ENCODE data around the gene FAM217A. TPM values are rescaled to one million over a fixed set of nuclear protein-coding genes. Genes with fewer than 3 reads are reported as not detected.
"Not testable (repeated sequence)": the region's sequence is repeated elsewhere in the genome, so short reads cannot be mapped to it uniquely, and the experiment has no call there.

The FAM217A gene
- total RNA-seq, 4 donors from 2014 or later, result not detected

- DNase-seq, result no peak
- intact Hi-C loops (cut with DNase I), result no loop called here
- TF ChIP-seq CTCF (IDR thresholded peaks at IDR 0.05), result no peak
- no peak overlapping the region for H3K4me3 ChIP-seq
- H3K27me3 ChIP-seq, result no peaks in the 10 kb centered on the region
- H3K27ac ChIP-seq, result no peak overlapping the region
- H3K4me1 ChIP-seq, result no peaks in the 10 kb centered on the region
- no peaks in the 10 kb centered on the region for H3K9me3 ChIP-seq
- 44 to 50% methylated on average over 1 of the region's 1 CpG for WGBS, 2 donors
- peaks cover 3 to 100% (median 37%) of the 10 kb centered on the region in 3 donors for H3K36me3 ChIP-seq
Measured at GRCh38 chr6:4124351-4124750, 45.4 kb upstream of the FAM217A start.

- H3K4me3 ChIP-seq, result no peak overlapping the region
- no peaks in the 10 kb centered on the region for H3K4me1 ChIP-seq
- H3K27ac ChIP-seq, result no peak overlapping the region
- no peaks in the 10 kb centered on the region for H3K27me3 ChIP-seq
- TF ChIP-seq POLR2A (IDR thresholded peaks at IDR 0.05) (no peak), CTCF (IDR thresholded peaks at IDR 0.05) (no peak)
- 67 to 86% methylated on average over 2 to 4 of the region's 4 CpGs for WGBS, 2 donors
- peaks cover 3 to 68% (median 17%) of the 10 kb centered on the region in 3 donors for H3K36me3 ChIP-seq
- no peak for DNase-seq
- intact Hi-C loops (cut with DNase I), result no loop called here
- no peaks in the 10 kb centered on the region for H3K9me3 ChIP-seq
Measured at GRCh38 chr6:4115741-4116140, 36.8 kb upstream of the FAM217A start.

- Histone ChIP-seq H3K36me3 (peaks cover 0 to 52% (median 4%) of the 10 kb centered on the region in 3 donors), H3K27me3 (no peaks in the 10 kb centered on the region), H3K9me3 (no peaks in the 10 kb centered on the region), H3K27ac (no peak overlapping the region), H3K4me1 (peaks cover 0 to 6% (median 0%) of the 10 kb centered on the region in 3 donors), H3K4me3 (no peak overlapping the region)
- TF ChIP-seq POLR2A (IDR thresholded peaks at IDR 0.05) (no peak), CTCF (IDR thresholded peaks at IDR 0.05) (no peak)
- DNase-seq, result no peak
- intact Hi-C loops (cut with DNase I), result no loop called here
- 94 to 98% methylated on average over 3 of the region's 3 CpGs for WGBS, 2 donors
Measured at GRCh38 chr6:4114123-4114522, 35.2 kb upstream of the FAM217A start.

- no peaks in the 10 kb centered on the region for H3K27me3 ChIP-seq
- no peaks in the 10 kb centered on the region for H3K9me3 ChIP-seq
- H3K27ac ChIP-seq, result no peak overlapping the region
- peaks cover 0 to 47% (median 4%) of the 10 kb centered on the region in 3 donors for H3K36me3 ChIP-seq
- no peak for TF ChIP-seq CTCF (IDR thresholded peaks at IDR 0.05)
- no peak for TF ChIP-seq POLR2A (IDR thresholded peaks at IDR 0.05)
- DNase-seq, result no peak
- peaks cover 0 to 6% (median 0%) of the 10 kb centered on the region in 3 donors for H3K4me1 ChIP-seq
- intact Hi-C loops (cut with DNase I), result no loop called here
- no peak overlapping the region for H3K4me3 ChIP-seq
Measured at GRCh38 chr6:4113649-4114048, 34.7 kb upstream of the FAM217A start.

GRCh38 chr6:4112366-4112765, 33.4 kb upstream of the FAM217A start:
- Histone ChIP-seq H3K27ac (no peak overlapping the region), H3K9me3 (no peaks in the 10 kb centered on the region), H3K4me1 (peaks cover 0 to 6% (median 0%) of the 10 kb centered on the region in 3 donors), H3K4me3 (no peak overlapping the region), H3K36me3 (peaks cover 0 to 34% (median 4%) of the 10 kb centered on the region in 3 donors), H3K27me3 (no peaks in the 10 kb centered on the region)
- 81 to 94% methylated on average over 3 of the region's 3 CpGs for WGBS, 2 donors
- intact Hi-C loops (cut with DNase I), result no loop called here
- TF ChIP-seq CTCF (IDR thresholded peaks at IDR 0.05), result no peak
- no peak for TF ChIP-seq POLR2A (IDR thresholded peaks at IDR 0.05)
- no peak for DNase-seq

GRCh38 chr6:4109363-4109815, 30.5 kb upstream of the FAM217A start:
- H3K36me3 ChIP-seq; H3K9me3 ChIP-seq; intact Hi-C loops (cut with DNase I); H3K4me3 ChIP-seq; DNase-seq; H3K4me1 ChIP-seq; H3K27me3 ChIP-seq: not testable (repeated sequence)
- H3K27ac ChIP-seq, result peak overlapping the region in 3 of 4 donors; percentile 8 to 30 (median 12)
- 42 to 49% methylated on average over 4 of the region's 4 CpGs for WGBS, 2 donors
